Pericardium fibroblast (primary cell): ENCODE data around the gene RREB1. TPM values are rescaled to one million over a fixed set of nuclear protein-coding genes. Genes with fewer than 3 reads are reported as not detected.

ENCODE experiments used
- total RNA-seq: library from RNA; depleted of rRNA; stranded (reverse); fragments of >200 nt; gene quantifications from 2 replicates; pipeline ENCODE4 v1.2.3, GENCODE V29; 2015

Gene RREB1, protein sequence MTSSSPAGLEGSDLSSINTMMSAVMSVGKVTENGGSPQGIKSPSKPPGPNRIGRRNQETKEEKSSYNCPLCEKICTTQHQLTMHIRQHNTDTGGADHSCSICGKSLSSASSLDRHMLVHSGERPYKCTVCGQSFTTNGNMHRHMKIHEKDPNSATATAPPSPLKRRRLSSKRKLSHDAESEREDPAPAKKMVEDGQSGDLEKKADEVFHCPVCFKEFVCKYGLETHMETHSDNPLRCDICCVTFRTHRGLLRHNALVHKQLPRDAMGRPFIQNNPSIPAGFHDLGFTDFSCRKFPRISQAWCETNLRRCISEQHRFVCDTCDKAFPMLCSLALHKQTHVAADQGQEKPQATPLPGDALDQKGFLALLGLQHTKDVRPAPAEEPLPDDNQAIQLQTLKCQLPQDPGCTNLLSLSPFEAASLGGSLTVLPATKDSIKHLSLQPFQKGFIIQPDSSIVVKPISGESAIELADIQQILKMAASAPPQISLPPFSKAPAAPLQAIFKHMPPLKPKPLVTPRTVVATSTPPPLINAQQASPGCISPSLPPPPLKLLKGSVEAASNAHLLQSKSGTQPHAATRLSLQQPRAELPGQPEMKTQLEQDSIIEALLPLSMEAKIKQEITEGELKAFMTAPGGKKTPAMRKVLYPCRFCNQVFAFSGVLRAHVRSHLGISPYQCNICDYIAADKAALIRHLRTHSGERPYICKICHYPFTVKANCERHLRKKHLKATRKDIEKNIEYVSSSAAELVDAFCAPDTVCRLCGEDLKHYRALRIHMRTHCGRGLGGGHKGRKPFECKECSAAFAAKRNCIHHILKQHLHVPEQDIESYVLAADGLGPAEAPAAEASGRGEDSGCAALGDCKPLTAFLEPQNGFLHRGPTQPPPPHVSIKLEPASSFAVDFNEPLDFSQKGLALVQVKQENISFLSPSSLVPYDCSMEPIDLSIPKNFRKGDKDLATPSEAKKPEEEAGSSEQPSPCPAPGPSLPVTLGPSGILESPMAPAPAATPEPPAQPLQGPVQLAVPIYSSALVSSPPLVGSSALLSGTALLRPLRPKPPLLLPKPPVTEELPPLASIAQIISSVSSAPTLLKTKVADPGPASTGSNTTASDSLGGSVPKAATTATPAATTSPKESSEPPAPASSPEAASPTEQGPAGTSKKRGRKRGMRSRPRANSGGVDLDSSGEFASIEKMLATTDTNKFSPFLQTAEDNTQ (N-terminal part only)
- 11.9 and 13.6 TPM in 2 replicates for total RNA-seq

DNA sequence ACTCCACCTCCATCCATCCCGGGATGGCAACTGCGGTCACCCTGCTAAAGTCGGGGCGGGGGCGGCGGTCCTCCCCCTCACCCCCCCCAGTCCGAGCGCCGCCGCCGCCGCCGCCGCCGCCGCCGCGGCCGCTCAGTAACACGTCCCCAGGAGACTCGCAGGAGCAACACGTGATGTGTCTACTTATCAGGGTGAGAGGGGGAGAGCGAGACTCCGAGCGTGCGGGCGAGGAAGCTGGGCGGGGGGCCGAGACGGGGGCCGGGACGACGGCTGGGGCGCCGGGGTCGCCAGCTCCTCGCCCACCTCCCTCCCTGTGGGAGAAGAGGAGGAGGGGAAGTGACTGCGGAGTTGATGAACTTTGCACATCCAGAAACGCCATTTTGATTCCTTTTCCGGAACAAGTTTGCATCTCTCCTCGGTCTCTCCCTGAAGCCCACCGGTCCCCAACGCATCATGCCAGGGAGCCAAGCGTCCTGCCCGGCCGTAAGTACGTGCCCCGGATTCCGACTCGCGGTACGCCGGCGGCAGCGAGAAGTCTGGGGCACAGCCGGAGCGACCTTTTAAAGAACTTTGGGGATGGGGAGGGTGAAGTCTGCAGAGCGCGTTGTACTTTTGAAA is at the start of gene RREB1:
TSS of gene RREB1 (plus strand) at position 384 of the 618 bp plus-strand sequence. CDS start 73,951 bp downstream, outside the sequence.

Other genes starting within 250 kb of the RREB1 start
- gene SSR1, start 205.2 kb downstream of the RREB1 start, total RNA-seq = 68.9 and 88.3 TPM in 2 replicates